ENCODE measurements around the gene STK35.
"Not testable (repeated sequence)": the region's sequence is repeated elsewhere in the genome, so short reads cannot be mapped to it uniquely, and the experiment has no call there.

The STK35 gene

DNA sequence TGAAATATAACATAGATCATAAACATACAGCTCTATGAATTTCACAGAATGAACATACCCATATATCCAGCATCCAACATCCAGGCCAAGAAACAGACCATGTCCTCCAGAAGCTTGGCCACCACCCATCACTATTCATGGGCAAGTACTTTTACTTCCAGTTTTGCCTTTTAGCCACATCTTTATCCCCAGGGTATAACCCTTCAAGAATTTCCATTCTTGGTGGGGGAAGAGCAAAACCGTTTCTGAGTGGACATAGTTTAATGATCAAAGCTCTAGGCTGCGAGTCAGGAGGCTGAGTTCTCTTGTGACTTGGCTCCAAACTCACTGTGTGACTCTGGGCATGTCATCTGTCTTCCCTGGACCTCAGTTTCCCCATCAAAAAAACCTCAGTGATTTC, 78.3 kb downstream of the STK35 start:
- no peak for DNase-seq (ENCODE audit: low read depth in 4 of 4, low spot score in 1 of 4)

DNA sequence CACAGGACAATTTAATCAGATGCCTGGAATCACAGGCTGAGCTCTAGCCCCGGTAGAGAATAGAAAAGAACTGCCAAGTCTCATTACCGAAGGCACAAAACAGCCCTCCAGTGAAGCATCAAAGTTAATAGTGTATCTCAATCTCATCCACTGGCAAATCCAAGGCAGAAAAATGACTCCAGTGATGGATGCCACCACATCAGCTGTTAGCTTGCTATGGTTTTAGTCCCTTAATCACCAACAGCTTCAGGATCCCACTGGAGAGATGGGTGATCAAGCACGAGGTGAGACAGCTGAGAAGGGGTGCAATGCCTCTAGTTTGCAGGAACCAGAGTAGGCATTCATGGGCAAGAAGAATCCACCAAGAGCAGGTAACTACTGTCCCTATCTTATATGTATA, 81.8 kb downstream of the STK35 start:
- no peak for DNase-seq (ENCODE audit: low read depth in 4 of 4, low spot score in 1 of 4)

DNA sequence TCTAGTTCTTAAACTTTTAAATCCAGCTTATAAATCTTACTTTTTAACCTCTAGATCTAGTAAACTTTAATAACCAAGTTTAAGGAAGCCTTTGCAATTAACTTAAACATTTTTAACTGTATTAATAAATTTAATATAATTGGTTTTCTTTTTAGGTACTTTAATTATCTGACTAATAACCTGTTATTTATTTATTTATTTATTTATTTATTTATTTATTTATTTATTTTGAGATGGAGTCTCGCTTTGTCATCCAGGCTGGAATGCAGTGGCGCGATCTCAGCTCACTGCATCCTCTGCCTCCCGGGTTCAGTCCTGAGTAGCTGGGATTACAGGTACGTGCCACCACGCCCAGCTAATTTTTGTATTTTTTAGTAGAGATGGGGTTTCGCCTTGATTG, 83.3 kb downstream of the STK35 start:
- not testable (repeated sequence) for DNase-seq (ENCODE audit: low read depth in 4 of 4, low spot score in 1 of 4)

DNA sequence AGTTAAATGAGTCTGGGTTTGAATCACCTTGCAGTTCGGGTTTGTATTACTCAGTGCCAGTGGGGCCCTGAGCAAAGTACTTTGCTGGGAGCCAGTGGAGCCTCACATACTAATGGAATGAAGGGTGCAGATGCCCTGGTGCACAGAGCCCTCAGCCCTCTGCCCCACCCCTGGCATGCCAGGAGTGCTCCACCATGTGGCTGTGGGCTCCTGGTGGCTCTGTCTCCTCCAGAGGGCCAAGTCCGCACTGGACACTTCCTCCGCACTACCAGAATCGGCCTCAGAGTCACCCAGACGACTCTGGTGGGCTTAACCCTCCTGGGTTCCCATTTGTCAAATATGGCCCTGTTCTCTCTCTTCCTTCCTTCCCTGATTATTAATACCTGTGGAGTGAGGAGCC, 94.0 kb downstream of the STK35 start:
- DNase-seq (ENCODE audit: low read depth in 4 of 4, low spot score in 1 of 4) = no peak

DNA sequence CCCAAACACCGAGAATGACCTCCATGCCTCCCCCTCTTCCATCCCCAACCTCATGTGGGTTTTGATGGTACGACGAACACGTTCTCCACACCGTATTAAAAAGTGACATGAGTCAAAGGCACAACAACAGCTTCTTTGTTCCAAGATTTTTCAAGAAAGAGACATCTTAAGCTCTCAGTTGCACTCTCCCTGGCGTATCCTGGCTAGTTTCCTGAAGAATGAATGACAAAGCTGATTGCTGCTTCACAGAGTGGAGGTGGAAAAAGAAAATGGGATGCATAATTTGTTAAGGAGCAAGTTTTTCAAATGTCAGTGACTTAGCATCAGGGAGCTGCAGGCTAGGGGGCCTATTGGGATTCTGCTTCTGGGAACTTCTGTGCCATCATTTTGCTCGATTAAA, 95.5 kb downstream of the STK35 start:
- no peak for DNase-seq (ENCODE audit: low read depth in 4 of 4, low spot score in 1 of 4)

All from stimulated activated CD4-positive, alpha-beta T cell treated with anti-CD3 and anti-CD28 coated beads, Interleukin-1b, Interleukin-23, amount 100 ng/mL, for 24 hours (primary cell).